Measurements from ENCODE around the gene NUP54. TPM values are rescaled to one million over a fixed set of nuclear protein-coding genes. Genes with fewer than 3 reads are reported as not detected.

The NUP54 gene
- total and polyA plus RNA-seq, 9 of the 15 experiments (the other 6 are each of a cell fraction or from before 2014, with no cell fraction given), result 29.6 to 115 (median 67.7) TPM

DNA sequence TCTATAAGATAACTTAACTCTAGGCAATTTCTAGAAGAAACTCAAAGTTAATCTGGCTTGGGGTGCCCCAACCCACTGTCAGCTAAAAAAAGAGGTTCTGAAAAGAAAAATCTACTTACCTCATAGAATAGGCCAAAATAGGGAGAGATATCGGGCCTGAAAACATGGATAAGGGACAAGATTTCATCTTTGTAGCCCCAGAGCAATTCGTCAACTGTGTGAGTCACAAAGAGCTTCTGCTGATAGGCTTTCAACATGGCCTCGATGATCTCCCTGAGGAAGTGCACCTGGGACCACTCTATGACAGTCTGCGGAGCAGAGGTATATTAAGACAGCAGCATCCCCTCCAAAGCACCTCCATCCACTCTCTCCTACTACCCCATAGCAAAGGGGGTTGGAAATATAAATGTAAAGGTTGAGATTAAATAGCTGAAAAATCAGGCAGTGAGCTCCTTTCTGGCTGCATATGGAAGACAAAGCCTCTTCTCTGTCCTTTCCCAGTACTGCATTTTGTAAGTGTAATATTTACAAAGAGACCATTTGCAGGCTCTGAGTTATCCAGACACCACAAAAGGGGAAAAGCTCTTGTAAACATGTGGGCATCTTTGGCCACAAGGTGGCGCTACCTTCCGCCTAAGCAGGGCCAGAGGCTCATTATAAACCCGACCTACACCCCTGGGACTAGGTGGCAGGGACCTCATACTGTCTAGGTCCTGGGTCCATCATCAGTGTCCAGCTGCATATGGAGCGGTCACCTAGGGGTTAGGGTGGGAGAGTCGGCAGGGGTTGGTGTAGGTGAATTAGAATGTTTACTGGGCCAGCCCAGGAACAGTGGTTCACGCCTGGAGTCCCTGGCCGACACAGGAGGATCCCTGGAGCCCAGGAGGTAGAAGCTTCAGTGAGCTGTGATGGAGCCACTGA is 31.5 kb upstream of the NUP54 start (continued):
- TF ChIP-seq MNT (conservative IDR thresholded peaks at IDR 0.05), result peak in 1 of 2 experiments; percentile 28; a peak in 1 of 4 replicates
- TF ChIP-seq MTA2 (IDR thresholded peaks at IDR 0.05; ENCODE audit: low read depth), result no peak
- no peak for TF ChIP-seq ZBTB8A (IDR thresholded peaks at IDR 0.05; ENCODE audit: partially characterized antibody)
- peak in 1 of 2 experiments; percentile 25; a peak in 1 of 4 replicates for TF ChIP-seq ZNF639 (CRISPR knock-in tag; conservative IDR thresholded peaks at IDR 0.05 in 1 of 2, IDR thresholded peaks at IDR 0.05 in 1 of 2)
- no peak for TF ChIP-seq PPARD (CRISPR knock-in tag; IDR thresholded peaks at IDR 0.05)
- TF ChIP-seq YY1 (IDR thresholded peaks at IDR 0.05; ENCODE audit: borderline replicate concordance in 1 of 3, control insufficient read depth in 1 of 3, extremely low read depth in 1 of 3, insufficient read depth in 3 of 3, insufficient read length in 1 of 3, insufficient replicate concordance in 2 of 3, low read depth in 1 of 3, low read length in 2 of 3), result no peak
- TF ChIP-seq, protein P1, sequence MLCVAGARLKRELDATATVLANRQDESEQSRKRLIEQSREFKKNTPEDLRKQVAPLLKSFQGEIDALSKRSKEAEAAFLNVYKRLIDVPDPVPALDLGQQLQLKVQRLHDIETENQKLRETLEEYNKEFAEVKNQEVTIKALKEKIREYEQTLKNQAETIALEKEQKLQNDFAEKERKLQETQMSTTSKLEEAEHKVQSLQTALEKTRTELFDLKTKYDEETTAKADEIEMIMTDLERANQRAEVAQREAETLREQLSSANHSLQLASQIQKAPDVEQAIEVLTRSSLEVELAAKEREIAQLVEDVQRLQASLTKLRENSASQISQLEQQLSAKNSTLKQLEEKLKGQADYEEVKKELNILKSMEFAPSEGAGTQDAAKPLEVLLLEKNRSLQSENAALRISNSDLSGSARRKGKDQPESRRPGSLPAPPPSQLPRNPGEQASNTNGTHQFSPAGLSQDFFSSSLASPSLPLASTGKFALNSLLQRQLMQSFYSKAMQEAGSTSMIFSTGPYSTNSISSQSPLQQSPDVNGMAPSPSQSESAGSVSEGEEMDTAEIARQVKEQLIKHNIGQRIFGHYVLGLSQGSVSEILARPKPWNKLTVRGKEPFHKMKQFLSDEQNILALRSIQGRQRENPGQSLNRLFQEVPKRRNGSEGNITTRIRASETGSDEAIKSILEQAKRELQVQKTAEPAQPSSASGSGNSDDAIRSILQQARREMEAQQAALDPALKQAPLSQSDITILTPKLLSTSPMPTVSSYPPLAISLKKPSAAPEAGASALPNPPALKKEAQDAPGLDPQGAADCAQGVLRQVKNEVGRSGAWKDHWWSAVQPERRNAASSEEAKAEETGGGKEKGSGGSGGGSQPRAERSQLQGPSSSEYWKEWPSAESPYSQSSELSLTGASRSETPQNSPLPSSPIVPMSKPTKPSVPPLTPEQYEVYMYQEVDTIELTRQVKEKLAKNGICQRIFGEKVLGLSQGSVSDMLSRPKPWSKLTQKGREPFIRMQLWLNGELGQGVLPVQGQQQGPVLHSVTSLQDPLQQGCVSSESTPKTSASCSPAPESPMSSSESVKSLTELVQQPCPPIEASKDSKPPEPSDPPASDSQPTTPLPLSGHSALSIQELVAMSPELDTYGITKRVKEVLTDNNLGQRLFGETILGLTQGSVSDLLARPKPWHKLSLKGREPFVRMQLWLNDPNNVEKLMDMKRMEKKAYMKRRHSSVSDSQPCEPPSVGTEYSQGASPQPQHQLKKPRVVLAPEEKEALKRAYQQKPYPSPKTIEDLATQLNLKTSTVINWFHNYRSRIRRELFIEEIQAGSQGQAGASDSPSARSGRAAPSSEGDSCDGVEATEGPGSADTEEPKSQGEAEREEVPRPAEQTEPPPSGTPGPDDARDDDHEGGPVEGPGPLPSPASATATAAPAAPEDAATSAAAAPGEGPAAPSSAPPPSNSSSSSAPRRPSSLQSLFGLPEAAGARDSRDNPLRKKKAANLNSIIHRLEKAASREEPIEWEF (CRISPR knock-in tag; IDR thresholded peaks at IDR 0.05), result no peak
- TF ChIP-seq ZBTB7A (IDR thresholded peaks at IDR 0.05; ENCODE audit: borderline replicate concordance, control insufficient read depth, low read depth, low read length), result no peak
- TF ChIP-seq CC2D1A (IDR thresholded peaks at IDR 0.05), result peak; percentile 67; the same call in 1 of the 2 replicates
- TF ChIP-seq SMAD4 (CRISPR knock-in tag; conservative IDR thresholded peaks at IDR 0.05), result no peak
- TF ChIP-seq PHB (CRISPR knock-in tag; IDR thresholded peaks at IDR 0.05), result no peak
- TF ChIP-seq, protein P2, sequence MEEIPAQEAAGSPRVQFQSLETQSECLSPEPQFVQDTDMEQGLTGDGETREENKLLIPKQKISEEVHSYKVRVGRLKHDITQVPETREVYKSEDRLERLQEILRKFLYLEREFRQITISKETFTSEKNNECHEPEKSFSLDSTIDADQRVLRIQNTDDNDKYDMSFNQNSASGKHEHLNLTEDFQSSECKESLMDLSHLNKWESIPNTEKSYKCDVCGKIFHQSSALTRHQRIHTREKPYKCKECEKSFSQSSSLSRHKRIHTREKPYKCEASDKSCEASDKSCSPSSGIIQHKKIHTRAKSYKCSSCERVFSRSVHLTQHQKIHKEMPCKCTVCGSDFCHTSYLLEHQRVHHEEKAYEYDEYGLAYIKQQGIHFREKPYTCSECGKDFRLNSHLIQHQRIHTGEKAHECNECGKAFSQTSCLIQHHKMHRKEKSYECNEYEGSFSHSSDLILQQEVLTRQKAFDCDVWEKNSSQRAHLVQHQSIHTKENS (CRISPR knock-in tag; IDR thresholded peaks at IDR 0.05), result no peak

Measured in K562 (cell line).